Measurements from ENCODE around the gene SNRPA1. TPM values are rescaled to one million over a fixed set of nuclear protein-coding genes. Genes with fewer than 3 reads are reported as not detected.

The SNRPA1 gene
- total and polyA plus RNA-seq, 9 of the 15 experiments (the other 6 are each of a cell fraction or from before 2014, with no cell fraction given): 62.7 to 245 (median 189) TPM

DNA sequence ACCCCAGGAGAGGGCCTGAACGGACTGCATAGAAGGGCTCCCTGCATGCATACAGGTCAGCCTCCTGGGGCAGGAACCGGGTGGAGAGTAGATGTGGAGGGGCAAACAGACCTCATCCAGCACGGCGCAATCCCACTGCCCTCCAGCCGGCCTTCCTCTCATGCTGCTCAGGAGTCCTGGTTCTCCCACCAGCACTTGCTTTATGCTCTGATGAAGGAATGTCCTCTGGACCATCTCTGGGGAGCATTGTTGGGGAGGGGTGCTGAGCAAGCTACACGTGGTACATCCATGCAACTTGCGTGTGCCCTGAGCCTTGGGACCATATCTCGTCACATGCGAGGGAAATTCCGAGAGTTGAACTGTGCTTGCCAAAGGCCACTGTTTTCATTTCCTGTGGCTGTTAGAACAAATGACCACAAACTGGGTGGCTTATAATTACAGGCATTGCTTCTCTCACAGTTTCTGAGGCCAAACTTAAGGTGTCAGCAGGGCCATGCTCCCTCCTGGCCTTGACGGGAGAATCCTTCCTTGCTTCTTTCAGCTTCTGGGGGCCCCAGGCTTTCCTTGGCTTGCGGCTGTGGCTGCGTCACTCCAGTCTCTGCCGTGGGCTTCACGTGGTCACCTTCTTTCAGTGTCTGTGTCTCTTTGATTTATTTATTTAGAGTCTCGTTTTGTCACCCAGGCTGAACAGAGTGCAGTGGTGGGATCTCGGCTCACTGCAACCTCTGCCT, 30.0 kb downstream of the SNRPA1 start:
- Histone ChIP-seq H3K27ac (ENCODE audit: extremely low read depth, low read depth, low read length) (no peak overlapping the region), H3K4me1 (replicated peaks in 1 of 2; ENCODE audit: control insufficient read depth in 2 of 2, insufficient read depth in 2 of 2, low read length in 2 of 2) (peaks cover 5 to 8% of the 10 kb centered on the region in 2 experiments), H3K4me2 (ENCODE audit: insufficient read depth, low read length) (no peak overlapping the region), H2AFZ (ENCODE audit: low read depth, low read length) (no peak overlapping the region), H3K27me3 (ENCODE audit: control insufficient read depth in 2 of 2, insufficient read depth in 2 of 2, low read length in 2 of 2) (peaks cover 3 to 27% of the 10 kb centered on the region in 2 experiments; a peak in 3 of 5 replicates), H4K20me1 (replicated peaks; ENCODE audit: control insufficient read depth, insufficient read depth, low read length) (0 out of 2 replicates have a peak, but pooled peaks cover 7% of the 10 kb centered on the region), H3K9ac (ENCODE audit: insufficient read depth in 1 of 2, low read depth in 2 of 2, low read length in 2 of 2) (peak overlapping the region in 1 of 2 experiments; percentile 24; a peak in 1 of 4 replicates), H3K9me3 (replicated peaks; ENCODE audit: control insufficient read depth, insufficient read depth, low read depth, low read length) (no peaks in the 10 kb centered on the region), H3K79me2 (ENCODE audit: control insufficient read depth, insufficient read depth, low read length) (no peaks in the 10 kb centered on the region), H3K9me1 (ENCODE audit: control insufficient read depth, insufficient read depth, low read length) (no peaks in the 10 kb centered on the region), H3K36me3 (ENCODE audit: control insufficient read depth, insufficient read depth, low read length) (no peaks in the 10 kb centered on the region), H3K4me3 (no peak overlapping the region)
- in situ Hi-C loops (cut with MboI): loop anchor here (25.0 kb wide), 2 partner anchors 353 to 628 kb away; partner anchors contain the start of gene LRRK1
- no TSS peak for BruUV-seq (replicated peaks)
- DNase-seq (ENCODE audit: extremely low read depth in 1 of 4, low spot score in 3 of 4) (no peak), ATAC-seq (no peak), FAIRE-seq (no peak)
- intact Hi-C loops (cut with micrococcal nuclease): no loop called here
- 49% methylated on average over 17 of the region's 17 CpGs for WGBS (ENCODE audit: insufficient coverage, low coverage, missing lambda C conversion rate)
- TF ChIP-seq, protein P1, sequence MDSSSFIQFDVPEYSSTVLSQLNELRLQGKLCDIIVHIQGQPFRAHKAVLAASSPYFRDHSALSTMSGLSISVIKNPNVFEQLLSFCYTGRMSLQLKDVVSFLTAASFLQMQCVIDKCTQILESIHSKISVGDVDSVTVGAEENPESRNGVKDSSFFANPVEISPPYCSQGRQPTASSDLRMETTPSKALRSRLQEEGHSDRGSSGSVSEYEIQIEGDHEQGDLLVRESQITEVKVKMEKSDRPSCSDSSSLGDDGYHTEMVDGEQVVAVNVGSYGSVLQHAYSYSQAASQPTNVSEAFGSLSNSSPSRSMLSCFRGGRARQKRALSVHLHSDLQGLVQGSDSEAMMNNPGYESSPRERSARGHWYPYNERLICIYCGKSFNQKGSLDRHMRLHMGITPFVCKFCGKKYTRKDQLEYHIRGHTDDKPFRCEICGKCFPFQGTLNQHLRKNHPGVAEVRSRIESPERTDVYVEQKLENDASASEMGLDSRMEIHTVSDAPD (CRISPR knock-in tag; IDR thresholded peaks at IDR 0.05): no peak
- POLR2A ChIA-PET: interaction anchor here (1.0 to 2.0 kb wide), 2 partner anchors 10 to 14 kb away, joined by 3 to 6 read pairs; no protein-coding TSS in a partner anchor
- CTCF ChIA-PET (ENCODE audit: low intra/inter-chr PET ratio): no interaction called here

DNA sequence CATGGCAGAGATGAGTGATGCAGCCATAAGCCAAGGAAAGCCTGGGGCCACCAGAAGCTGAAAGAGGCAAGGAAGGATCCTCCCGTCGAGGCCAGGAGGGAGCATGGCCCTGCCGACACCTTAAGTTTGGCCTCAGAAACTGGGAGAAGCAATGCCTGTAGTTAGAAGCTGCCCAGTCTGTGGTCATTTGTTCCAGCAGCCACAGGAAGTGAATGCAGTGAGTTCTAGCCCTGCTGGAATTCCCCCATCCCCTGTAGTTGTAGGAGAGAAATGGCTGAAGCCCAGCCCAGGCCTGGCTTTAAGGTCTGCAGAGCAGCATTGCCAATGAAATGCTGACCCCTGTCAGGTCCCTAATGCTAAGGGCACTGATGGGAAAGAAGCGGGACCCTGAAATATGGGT, 31.0 kb downstream of the SNRPA1 start:
- in situ Hi-C loops (cut with MboI) (loop anchor here (25.0 kb wide), 2 partner anchors 352 to 627 kb away; partner anchors contain the start of gene LRRK1), intact Hi-C loops (cut with micrococcal nuclease) (no loop called here)
- WGBS (ENCODE audit: insufficient coverage, low coverage, missing lambda C conversion rate): 44% methylated on average over 4 of the region's 4 CpGs
- H4K20me1 ChIP-seq (replicated peaks; ENCODE audit: control insufficient read depth, insufficient read depth, low read length): 0 out of 2 replicates have a peak, but pooled peaks cover 7% of the 10 kb centered on the region
- H2AFZ ChIP-seq (ENCODE audit: low read depth, low read length): no peak overlapping the region
- H3K4me2 ChIP-seq (ENCODE audit: insufficient read depth, low read length): no peak overlapping the region
- H3K27me3 ChIP-seq (ENCODE audit: control insufficient read depth in 2 of 2, insufficient read depth in 2 of 2, low read length in 2 of 2): peaks cover 3 to 27% of the 10 kb centered on the region in 2 experiments; a peak in 3 of 5 replicates
- no peak overlapping the region for H3K4me3 ChIP-seq
- H3K9ac ChIP-seq (ENCODE audit: insufficient read depth in 1 of 2, low read depth in 2 of 2, low read length in 2 of 2): no peak overlapping the region; a peak in 1 of 4 replicates
- TF ChIP-seq MAFF (IDR thresholded peaks at IDR 0.05; ENCODE audit: low read length) (no peak), EZH2 (IDR thresholded peaks at IDR 0.05; ENCODE audit: borderline replicate concordance, low read depth, low read length) (no peak), GTF2E2 (tag; IDR thresholded peaks at IDR 0.05) (no peak), ZSCAN32 (CRISPR knock-in tag; IDR thresholded peaks at IDR 0.05) (no peak), ZNF197 (CRISPR knock-in tag; IDR thresholded peaks at IDR 0.05; ENCODE audit: low read depth) (no peak), POLR2H (tag; IDR thresholded peaks at IDR 0.05; ENCODE audit: low read depth) (no peak)
- no peaks in the 10 kb centered on the region for H3K9me1 ChIP-seq (ENCODE audit: control insufficient read depth, insufficient read depth, low read length)
- H3K36me3 ChIP-seq (ENCODE audit: control insufficient read depth, insufficient read depth, low read length): no peaks in the 10 kb centered on the region
- FAIRE-seq (no peak), DNase-seq (ENCODE audit: extremely low read depth in 1 of 4, low spot score in 3 of 4) (no peak), ATAC-seq (no peak)
- no peak overlapping the region for H3K27ac ChIP-seq (ENCODE audit: extremely low read depth, low read depth, low read length)
- no peaks in the 10 kb centered on the region for H3K79me2 ChIP-seq (ENCODE audit: control insufficient read depth, insufficient read depth, low read length)
- H3K4me1 ChIP-seq (replicated peaks in 1 of 2; ENCODE audit: control insufficient read depth in 2 of 2, insufficient read depth in 2 of 2, low read length in 2 of 2): peaks cover 5 to 8% of the 10 kb centered on the region in 2 experiments
- no TSS peak for BruUV-seq (replicated peaks)
- ChIA-PET CTCF (ENCODE audit: low intra/inter-chr PET ratio) (no interaction called here), POLR2A (interaction anchor here (0.6 to 2.0 kb wide), 2 partner anchors 9 to 1280 kb away, joined by 4 to 6 read pairs; no protein-coding TSS in a partner anchor)
- no peaks in the 10 kb centered on the region for H3K9me3 ChIP-seq (replicated peaks; ENCODE audit: control insufficient read depth, insufficient read depth, low read depth, low read length)

Data from K562 (cell line).